ENCODE data around the gene IL1RN. TPM values are rescaled to one million over a fixed set of nuclear protein-coding genes. Genes with fewer than 3 reads are reported as not detected.

IL1RN gene
- total and polyA plus RNA-seq, 2 donors (not counting 3 experiments of a cell fraction or from before 2014, with no cell fraction given): not detected

GRCh38 chr2:113120861-113121260, 6.5 kb upstream of the IL1RN start:
- intact Hi-C loops (cut with micrococcal nuclease) (no loop called here), dilution Hi-C loops (cut with MboI; ENCODE audit: extremely low pct_ligation_motif_present, low sequenced_read_pairs) (no loop called here)
- Histone ChIP-seq H3K79me2 (ENCODE audit: control insufficient read depth, insufficient read depth, low read length) (no peaks in the 10 kb centered on the region), H3K4me3 (replicated peaks in 1 of 3; ENCODE audit: insufficient read depth in 1 of 3, low read depth in 1 of 3, low read length in 3 of 3) (no peak overlapping the region), H2AFZ (ENCODE audit: low read depth, low read length) (no peak overlapping the region), H3K9ac (replicated peaks; ENCODE audit: extremely low read depth, insufficient read depth, low read length) (no peak overlapping the region), H3K9me1 (replicated peaks; ENCODE audit: control insufficient read depth, extremely low read depth, insufficient read depth, low read length) (no peaks in the 10 kb centered on the region), H4K20me1 (replicated peaks; ENCODE audit: control insufficient read depth, extremely low read depth, insufficient read depth, low read length) (no peaks in the 10 kb centered on the region), H3K4me2 (ENCODE audit: insufficient read depth, low read length) (no peak overlapping the region), H3K27ac (ENCODE audit: insufficient read depth, low read depth, low read length) (no peak overlapping the region), H3K27me3 (ENCODE audit: control insufficient read depth in 2 of 2, insufficient read depth in 2 of 2, low read length in 2 of 2) (peaks cover 2 to 13% of the 10 kb centered on the region in 2 experiments), H3K9me3 (replicated peaks; ENCODE audit: control insufficient read depth, insufficient read depth, low read length) (no peaks in the 10 kb centered on the region), H3K4me1 (ENCODE audit: control insufficient read depth, extremely low read depth, insufficient read depth, low read length) (peaks cover 11% of the 10 kb centered on the region), H3K36me3 (ENCODE audit: control insufficient read depth in 2 of 2, extremely low read depth in 1 of 2, insufficient read depth in 2 of 2, low read length in 2 of 2) (no peaks in the 10 kb centered on the region)
- FAIRE-seq (no peak), DNase-seq (ENCODE audit: low read depth, low spot score) (no peak)
- ChIA-PET POLR2A (no interaction called here), CTCF (interaction anchor here (1.8 kb wide), 1 partner anchor 17 kb away, joined by 8 read pairs; no protein-coding TSS in a partner anchor)
- BruUV-seq (replicated peaks): no TSS peak
- TF ChIP-seq MYC (IDR thresholded peaks at IDR 0.05; ENCODE audit: low read depth, low read length) (no peak), POLR2AphosphoS5 (IDR thresholded peaks at IDR 0.05; ENCODE audit: insufficient read depth, low read depth, low read length) (no peak), POLR2A (IDR thresholded peaks at IDR 0.05; ENCODE audit: low read depth, low read length) (no peak), FOS (IDR thresholded peaks at IDR 0.05; ENCODE audit: borderline replicate concordance, insufficient read depth, low read length) (no peak), GATA2 (IDR thresholded peaks at IDR 0.05; ENCODE audit: insufficient read depth, insufficient read length, low read depth, low read length) (no peak), JUN (IDR thresholded peaks at IDR 0.05; ENCODE audit: borderline replicate concordance, insufficient read depth, insufficient read length, low read depth) (no peak), EZH2 (IDR thresholded peaks at IDR 0.05; ENCODE audit: borderline replicate concordance, low read depth, low read length, severe bottlenecking) (no peak), MAX (IDR thresholded peaks at IDR 0.05; ENCODE audit: insufficient read depth, insufficient read length) (no peak)
- TF ChIP-seq, protein P1, sequence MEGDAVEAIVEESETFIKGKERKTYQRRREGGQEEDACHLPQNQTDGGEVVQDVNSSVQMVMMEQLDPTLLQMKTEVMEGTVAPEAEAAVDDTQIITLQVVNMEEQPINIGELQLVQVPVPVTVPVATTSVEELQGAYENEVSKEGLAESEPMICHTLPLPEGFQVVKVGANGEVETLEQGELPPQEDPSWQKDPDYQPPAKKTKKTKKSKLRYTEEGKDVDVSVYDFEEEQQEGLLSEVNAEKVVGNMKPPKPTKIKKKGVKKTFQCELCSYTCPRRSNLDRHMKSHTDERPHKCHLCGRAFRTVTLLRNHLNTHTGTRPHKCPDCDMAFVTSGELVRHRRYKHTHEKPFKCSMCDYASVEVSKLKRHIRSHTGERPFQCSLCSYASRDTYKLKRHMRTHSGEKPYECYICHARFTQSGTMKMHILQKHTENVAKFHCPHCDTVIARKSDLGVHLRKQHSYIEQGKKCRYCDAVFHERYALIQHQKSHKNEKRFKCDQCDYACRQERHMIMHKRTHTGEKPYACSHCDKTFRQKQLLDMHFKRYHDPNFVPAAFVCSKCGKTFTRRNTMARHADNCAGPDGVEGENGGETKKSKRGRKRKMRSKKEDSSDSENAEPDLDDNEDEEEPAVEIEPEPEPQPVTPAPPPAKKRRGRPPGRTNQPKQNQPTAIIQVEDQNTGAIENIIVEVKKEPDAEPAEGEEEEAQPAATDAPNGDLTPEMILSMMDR (IDR thresholded peaks at IDR 0.05; ENCODE audit: extremely low read depth in 1 of 2, insufficient read depth in 1 of 2, low read depth in 1 of 2, low read length in 2 of 2): no peak
